ENCODE data around the gene MRNIP.
A peak's percentile ranks its signal among the peaks of the same experiment; 100 is the strongest.
"Not testable (repeated sequence)": the region's sequence is repeated elsewhere in the genome, so short reads cannot be mapped to it uniquely, and the experiment has no call there.

MRNIP gene

DNA sequence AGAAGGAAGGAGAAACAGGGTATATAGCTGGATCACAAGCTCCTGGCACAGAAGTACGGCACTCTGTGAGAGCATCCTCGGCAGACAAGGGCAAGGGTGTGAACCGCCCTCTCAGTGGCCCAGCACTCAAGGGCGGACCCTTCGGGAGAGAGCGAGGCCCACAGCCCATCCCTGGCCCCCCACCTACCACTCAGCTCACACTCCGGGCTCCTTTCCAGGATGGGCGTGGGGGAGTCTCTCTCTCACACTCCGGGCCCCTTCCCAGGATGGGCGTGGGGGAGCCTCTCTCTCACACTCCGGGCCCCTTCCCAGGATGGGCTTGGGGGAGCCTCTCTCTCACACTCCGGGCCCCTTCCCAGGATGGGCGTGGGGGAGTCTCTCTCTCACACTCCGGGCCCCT is 12.9 kb upstream of the MRNIP start:
- not testable (repeated sequence) for DNase-seq (ENCODE audit: low read depth, low spot score)

DNA sequence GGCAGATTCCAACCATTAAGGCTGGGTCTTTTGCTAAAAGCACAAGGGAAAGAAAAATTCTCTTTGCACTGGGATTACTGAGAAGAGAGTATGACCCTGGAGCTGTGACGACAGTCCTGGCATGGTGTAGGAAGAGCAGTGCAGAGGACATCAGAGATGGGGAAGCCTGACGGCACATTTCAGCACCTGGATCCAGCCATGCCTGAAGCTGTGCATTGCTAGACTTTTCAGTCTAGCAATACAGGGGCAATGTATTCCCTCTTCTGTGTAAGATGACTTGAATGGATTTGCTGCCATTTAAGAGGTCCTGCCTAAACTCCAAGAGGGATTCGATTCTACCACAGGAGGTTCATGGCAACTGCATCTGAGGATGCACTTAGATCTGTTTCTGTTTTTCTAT is 12.3 kb upstream of the MRNIP start:
- no peak for DNase-seq (ENCODE audit: low read depth, low spot score)

DNA sequence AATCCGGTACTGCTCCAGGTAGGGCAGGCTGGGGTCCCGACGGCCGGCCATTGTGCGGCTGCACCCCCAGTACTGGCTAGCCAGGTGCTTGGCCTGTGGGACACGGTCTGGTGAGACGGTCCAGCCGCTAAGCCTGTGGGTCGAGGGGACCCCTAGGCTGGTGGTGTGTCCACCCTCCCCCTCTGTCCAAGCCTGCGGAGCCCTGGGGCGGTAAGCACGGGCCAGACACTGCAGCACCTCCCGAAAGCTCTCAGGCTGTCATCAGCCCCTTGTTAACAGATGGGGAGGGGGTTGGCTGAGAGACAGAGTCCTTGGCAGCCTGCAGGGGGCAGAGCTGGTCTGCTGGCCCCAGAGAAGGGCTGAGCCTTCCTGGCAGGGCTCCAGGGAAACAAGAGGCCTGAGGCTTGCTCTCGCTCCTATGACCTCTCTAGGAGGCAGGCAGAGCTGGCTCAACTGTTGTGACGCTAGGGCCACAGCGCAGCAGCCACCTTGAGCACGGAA is 11.8 kb upstream of the MRNIP start:
- DNase-seq (ENCODE audit: low read depth, low spot score): no peak

DNA sequence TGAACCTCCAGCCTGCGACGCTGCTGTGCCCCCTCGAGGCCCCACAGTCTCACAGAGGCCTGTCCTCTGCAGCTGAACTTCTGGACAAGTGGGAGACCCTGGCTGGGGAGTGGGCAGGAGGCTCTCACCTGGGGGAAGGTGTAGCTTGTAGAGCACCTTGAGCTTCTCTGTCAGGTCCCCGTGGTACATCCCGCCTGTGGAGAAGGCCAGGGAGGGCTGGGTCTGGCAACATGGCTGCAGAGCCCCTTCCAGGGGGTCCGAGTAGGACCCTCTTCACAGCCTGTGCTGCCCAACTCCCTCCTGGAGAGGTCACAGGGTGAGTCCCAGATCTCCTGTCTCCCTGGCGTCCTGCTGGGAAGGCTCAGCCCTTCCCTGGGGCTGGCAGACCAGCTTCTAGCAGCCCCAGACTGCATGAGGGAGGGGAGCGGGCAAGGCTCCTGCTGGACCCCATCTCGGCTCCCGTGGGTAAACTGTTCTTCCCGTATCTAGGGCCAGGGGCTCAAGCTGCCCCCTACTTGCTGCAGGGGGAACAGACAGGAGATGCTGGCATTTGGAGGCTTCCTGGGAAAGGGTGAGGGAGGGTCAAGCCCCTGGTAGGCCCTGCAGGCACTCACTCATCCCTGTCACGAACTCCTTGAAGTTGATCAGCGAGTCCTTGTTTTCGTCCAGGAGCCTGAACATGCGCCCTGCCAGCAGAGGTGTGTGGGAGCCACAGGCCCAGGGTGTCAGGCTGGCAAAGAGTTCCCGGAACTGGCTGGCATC is 11.2 kb upstream of the MRNIP start:
- DNase-seq (ENCODE audit: low read depth, low spot score): no peak

DNA sequence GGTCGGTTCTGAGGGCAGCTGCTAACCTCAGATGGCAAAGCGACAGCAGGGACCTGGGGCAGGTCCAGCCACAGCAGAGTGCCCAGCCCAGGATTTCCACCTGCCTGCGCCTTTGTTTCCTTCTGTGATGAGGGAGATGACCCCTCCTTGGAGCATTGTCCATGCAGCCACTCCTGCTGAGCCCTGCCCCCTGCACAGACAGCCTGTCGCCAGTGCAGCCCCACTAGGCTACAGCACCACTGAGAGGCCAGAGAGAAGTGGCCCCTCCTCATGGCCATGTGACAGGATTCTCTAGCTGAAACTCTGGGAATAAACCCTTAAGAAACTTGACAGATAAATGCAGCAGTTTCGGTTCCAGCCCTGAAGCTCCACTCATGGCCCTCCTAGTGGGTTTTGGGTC is 10.5 kb upstream of the MRNIP start:
- no peak for DNase-seq (ENCODE audit: low read depth, low spot score)

DNA sequence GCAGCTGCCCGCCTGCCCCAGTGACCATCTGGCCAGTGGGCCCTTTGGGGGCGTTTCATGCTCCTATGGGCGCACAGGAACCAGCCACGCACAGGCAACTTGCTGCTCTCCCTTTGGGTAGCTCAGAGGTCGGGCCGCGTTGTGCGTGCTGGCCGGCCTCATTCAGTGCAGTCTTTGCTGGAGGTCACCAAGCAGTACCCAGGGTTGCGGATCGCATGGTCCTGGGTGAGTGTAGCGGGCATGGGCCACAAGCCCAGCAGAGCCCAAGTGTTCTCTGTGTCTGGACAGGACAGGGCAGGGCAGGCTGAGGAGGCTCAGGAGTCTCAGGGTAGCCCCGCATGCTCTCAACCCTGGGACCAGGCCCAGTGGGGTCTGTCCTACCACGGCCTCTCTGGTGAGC is 9.9 kb upstream of the MRNIP start:
- no peak for DNase-seq (ENCODE audit: low read depth, low spot score)

DNA sequence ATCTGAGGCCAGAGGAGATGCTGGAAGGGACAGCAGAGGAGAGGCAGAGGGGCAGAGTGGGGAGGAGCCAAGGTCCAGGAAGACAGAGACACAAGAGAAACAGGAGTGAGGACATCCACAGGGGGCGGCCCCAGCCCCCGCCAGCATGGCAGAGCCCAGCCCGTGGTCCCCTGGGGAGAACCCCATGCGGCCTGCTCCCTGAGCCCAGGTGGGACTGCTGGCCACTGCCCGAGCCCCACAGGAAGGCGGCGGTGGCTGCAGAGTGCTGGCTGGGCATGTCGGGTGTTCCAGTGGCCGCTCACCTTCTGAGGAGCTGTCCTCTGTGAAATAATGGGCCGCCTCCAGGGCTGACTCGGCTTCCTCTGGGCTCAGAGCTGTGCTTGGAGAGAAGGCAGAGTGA is 8.9 kb upstream of the MRNIP start:
- no peak for DNase-seq (ENCODE audit: low read depth, low spot score)

DNA sequence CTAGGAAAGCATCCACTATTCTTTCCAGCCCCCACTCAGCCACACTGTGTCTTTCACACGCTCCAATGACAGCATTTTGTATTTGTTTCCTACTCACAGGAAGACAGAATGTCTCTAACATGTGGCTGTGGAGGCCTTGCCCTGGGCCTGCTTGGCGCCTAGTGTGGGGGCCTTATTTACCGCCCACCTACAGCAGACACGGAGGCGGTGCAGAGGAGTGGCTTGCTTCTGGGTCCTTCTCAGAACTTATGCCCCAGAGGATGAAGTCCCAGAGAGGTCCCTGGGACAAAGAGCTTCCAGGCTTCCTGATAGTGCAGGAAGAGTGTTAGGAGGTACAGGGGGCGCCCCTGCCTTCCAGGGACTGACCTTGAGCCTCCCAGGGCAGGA is 8.5 kb upstream of the MRNIP start:
- no peak for DNase-seq (ENCODE audit: low read depth, low spot score)

DNA sequence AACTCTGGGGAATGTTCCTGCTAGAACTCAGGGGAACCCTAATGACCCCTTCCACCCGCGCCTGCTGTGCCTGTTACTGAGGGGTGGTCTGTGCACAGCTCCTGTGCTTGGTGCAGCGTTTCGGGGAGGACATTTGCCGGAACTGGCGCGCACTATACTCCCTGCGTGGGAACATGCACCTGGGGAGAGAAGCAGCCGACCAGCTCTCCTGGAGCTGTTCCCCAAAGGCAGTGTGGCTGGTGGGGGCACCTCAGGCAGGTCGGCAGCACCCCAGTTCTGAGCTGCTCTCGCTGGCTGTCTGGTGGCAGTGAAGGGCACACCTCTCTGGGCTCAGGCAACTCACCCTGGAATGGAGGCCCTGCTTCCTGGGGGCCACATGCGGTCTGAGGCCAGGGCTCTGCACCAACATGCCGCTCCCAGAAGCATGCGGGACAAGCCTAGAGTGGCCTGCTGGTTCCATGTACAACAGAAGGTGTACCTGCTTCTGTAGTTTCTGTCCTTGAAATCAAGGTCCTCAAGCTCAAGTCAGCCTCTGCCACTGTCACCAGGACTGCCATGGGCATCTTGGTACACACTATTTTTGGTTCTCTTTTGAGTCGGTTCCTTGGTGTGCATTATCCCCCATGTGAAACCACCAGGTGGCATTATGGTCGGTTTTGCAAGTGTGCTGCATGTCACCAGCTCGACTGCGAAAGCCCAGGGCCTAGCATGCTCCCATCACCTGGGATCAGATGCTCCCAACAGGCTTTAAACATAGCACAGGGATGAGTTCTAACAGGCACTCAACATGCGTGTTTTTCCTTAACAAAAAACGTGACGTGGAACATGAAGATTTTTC is 7.8 kb upstream of the MRNIP start:
- no peak for DNase-seq (ENCODE audit: low read depth, low spot score)

DNA sequence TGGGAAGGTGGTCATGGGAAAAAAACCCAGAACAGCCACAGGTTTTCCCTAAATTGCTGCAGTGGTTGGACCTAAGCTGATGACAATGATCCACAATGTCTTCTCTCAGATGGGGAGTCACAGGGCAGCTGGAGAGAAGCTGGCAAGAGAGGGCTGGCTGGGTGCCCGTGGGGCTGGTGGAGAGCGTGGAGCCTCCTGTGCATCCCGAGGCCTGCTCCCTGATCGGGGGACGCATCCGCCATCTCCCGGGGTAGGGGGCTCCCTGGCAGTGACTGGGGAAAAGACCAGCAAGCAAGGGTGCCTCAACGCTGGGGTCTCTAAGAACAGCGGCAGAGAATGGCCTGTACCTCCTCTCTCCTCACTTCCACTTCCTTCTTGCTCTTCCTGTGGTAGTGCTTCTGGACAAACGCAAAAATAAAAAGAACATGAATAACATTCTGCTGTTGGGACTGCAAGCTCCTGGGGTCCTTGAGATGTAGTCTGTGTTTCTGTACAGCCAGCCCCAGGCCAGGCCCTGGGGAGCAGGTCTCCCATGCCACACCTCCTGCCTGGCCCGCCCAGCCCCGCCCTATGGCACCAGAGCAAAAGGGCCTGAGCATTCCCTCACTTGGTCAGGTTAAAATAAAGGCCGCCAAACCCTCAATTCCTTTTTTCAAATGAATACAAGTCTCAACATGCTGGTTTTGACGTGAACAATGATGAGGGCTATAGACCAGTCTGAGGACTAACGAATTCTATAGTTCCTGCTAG is 7.0 kb upstream of the MRNIP start:
- DNase-seq (ENCODE audit: low read depth, low spot score): no peak

DNA sequence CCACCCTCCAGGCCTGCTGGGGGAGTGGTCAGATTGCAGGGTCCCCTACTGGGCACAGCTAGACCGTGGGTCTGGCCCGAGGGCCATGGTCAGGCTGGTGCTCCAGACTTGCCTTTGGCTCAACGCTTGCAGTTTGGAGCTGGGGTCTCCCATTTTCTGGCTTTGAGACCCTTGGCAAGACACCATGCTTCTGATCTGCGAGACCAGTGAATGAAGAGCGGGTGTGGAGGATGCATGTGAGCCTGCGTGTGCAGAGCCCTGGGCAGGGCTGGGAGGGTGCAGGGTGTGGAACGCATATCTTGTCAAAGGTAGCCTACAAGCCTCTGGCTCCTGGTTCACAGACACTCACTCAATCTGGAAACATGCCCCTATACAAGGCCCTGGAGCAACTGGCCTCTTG is 6.1 kb upstream of the MRNIP start:
- DNase-seq (ENCODE audit: low read depth, low spot score): no peak

DNA sequence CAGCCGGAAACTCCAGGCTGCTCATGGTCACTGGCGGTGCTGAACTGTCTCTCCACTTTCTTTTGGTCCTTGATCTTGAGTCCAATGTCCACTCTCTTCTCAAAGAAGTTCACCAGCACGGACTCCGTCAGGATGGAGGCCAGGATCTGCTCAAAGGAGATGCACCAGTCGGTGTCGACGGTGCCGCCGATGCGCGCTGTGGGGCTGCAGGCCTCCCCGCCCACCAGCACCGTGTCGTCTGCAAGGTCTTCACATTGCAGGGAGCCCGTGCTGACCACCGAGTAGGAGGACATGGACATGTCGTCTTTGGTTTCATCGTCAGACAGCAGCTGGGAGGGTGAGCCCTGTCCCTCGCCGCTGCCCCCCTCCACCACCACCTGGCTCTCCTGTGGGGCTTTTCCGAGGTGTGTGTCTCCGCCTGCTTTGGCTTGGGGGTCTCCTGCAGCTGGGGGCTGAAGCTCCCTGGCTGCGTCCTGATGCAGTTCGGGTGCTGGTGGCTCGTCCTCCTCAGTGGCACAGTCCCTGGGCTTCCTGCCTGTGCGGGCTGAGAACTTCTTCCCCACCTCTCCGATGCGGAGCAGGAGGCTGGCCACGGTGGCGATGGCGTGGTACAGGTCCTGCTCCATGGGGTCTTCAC is 5.0 kb upstream of the MRNIP start:
- DNase-seq (ENCODE audit: low read depth, low spot score): no peak

DNA sequence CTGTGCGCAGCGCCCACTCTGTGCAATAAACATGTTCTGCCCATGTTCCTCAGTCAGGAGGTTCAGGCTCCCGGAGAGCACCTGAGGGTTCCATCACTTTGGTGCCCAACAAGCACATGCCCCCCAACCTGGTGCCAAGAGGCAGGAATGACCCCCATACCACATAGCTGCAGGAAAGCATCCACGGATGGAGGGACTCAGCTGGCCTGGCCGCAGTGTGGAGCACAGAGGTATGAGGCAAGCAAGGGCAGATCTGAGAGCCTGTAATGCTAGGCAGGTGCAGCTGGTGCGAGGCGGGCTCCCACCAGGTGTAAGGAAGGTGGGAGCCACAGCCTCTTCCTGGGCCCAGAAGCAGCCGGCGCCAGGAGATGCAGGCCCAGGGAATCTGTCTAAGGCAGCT is 4.3 kb upstream of the MRNIP start:
- DNase-seq (ENCODE audit: low read depth, low spot score): no peak

DNA sequence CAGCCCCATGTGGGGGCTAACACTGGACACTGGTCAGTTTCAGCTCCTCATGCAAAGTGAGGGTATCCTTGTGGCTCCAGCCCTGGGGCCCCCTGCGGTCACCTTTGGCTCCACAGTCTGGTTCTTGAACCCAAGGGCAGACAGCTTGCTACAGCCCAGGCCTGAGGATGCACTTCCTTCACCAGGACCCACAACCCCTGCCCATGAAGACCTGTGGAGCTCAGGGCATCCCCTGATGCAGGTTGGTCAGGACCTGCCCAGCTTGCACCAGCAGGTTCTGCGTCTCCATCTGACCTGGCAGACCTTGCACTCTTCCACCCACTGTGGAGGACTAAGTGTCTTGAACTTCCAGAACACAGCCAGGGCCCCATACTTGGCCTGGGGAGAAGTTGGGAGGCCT is 3.7 kb upstream of the MRNIP start:
- no peak for DNase-seq (ENCODE audit: low read depth, low spot score)

DNA sequence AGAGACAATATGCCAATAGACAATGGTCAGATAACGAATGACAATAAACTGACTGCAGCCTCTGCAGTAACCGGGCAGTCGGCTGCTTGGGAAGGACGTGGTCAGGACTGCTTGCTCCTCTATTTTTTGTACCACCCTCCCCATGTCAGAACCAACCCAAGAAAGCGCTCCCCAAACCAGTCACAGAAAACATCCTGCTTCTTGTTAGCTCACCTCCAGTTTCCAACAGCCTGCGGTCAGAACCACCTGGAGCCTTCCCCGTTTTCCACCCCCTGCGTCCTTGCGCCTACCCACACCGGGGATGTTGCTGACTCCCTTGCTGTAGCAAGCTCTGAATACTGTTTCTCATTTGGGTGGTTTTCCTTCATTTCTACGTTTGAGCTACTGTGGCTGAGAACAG is 1.7 kb upstream of the MRNIP start:
- no peak for DNase-seq (ENCODE audit: low read depth, low spot score)

DNA sequence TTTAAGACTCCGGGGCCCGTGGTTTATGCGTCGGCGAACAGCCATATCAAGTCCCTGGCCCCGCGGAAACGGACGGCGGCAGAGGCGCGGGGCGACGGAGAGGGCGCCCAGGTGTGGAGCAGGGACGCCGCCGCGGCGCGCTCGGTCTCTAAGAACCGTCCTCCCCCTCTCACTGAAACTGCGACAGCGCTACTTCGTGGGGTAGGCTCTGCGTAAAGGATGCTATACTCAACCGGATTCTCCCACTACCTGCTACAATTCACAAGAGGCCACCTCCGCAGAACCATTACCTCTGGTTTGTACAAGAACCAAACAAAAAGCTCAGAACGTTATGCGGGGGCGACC is 404 bp downstream of the MRNIP start:
- DNase-seq (ENCODE audit: low read depth, low spot score): peak; percentile 7

DNA sequence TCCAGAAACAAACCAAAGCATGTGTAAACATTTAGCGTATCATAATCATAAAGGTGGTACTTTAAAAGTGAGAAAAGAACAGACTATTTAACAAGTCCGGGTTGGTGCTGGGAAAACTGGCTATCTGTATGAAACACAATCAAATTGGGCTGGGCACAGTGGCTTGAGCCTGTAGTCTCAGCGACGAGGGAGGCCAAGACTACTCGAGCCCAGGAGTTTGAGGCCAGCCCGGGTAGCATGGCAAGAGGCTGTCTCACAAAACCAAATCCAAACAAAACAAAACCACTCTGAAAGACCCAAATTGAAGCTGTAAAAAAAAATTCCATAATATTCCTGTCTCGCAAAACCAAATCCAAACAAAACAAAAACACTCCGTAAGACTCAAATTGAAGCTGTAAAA is 4.3 kb downstream of the MRNIP start:
- DNase-seq (ENCODE audit: low read depth, low spot score): no peak

DNA sequence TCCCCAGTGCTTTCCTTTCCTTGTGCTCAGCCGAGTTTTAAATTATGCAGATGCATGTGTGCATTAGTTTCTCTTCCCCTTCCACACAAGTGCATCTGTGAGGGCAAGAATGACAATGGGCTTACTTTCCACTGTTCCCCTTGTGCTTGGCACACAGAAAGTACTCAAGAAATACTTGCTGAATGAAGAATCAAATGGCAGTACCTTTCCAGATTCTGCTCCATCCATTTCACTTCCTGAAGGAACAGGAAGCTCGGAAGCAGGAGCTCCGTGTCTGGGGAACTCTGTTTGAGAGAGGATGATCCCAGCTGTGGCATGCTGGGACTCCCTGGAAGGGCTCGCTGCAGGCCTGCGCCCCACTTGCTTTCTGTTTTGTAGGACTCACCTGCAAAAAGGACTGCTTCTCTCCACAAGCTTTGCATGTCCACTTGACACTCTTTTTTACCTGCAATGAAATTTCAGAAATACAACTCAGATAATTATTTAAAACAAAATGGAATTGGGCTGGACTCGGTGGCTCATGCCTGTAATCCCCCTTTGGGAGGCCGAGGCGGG is 5.5 kb downstream of the MRNIP start:
- DNase-seq (ENCODE audit: low read depth, low spot score): no peak

DNA sequence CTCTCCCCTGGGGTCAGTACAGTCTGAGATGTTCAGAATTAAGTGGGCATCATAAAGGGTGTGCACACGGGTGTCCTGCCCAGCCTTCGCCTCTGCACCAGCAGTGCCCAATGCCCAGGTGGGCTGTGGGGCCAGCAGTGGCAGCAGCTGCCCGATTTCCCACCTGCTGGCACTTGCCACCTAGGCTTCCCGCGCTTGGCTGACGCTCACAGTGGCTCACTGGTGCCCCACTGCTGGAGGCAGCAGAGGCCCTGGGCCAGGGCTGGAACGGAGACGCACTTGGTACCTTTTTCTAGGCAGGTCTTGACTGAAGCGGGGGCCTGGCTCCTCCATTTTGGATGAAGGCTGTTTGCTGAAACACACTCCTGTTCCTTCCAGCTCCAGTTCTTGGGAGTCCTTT is 17.0 kb downstream of the MRNIP start:
- DNase-seq (ENCODE audit: low read depth, low spot score): no peak

DNA sequence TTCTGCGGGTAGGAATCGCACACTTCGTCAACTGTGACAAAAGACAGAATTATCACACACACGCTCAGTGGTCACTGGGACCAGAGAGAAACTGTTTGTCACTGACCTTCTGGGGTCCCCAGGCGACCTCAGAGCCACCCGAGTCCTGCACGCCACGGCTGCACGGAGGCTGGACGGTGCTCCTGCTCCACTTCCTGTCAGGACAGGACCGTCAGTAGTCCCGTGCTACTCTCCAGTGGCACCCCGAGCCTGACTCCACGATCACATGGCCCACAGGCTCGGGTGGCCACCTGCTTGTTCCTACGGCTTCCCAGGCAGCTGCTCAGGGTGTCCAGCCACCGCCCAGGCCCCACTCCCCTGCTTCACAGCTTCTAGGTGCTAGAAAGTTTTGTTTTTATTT is 17.9 kb downstream of the MRNIP start:
- DNase-seq (ENCODE audit: low read depth, low spot score): no peak

DNA sequence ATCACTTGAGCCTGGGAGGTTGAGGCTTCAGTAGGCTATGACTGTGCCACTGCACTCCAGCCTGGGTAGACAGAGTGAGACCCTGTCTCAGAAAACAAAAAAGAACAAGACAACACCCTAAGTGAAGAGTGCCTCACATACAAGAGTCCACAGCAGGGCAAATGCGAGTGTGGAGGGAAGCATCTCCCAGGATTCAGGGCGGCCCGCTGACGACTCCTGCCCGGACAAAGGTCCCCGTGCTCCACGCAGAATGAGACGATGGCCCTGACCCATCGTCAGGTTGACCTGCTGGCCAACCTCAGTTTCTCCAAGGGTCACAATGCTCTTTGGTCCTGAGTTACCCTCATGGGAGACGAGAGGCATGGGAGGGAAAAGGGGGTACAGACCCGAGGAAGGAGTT is 18.3 kb downstream of the MRNIP start:
- no peak for DNase-seq (ENCODE audit: low read depth, low spot score)

Data from activated naive CD8-positive, alpha-beta T cell treated with anti-CD3 and anti-CD28 coated beads, Interleukin-2, amount 50 U/mL, for 16 hours (primary cell).